Gastroesophageal sphincter (tissue), 4 donors: Measurements from ENCODE around the gene KRT34. TPM values are rescaled to one million over a fixed set of nuclear protein-coding genes. Genes with fewer than 3 reads are reported as not detected.

Source experiments
- ATAC-seq: fragments of 150-250 bp; one replicate; pipeline ENCODE4 v1.9.1; 2016; ENCODE audit warnings: mild to moderate bottlenecking, moderate library complexity
- H3K27ac ChIP-seq, 4 donors: fragments of 200-600 bp; sonication (generic) in 3 of 4; 1 replicate in 3 of 4; 2 replicates in 1 of 4; pipeline ENCODE4 v1.5.1; 2016 to 2019
- H3K27me3 ChIP-seq: fragments of 200-600 bp; sonication (generic); one replicate; pipeline ENCODE4 v1.5.1; 2019
- H3K36me3 ChIP-seq, 2 donors: fragments of 200-600 bp; sonication (generic); one replicate each; pipeline ENCODE4 v1.5.1; 2019; ENCODE audit warnings: control low read depth in 1 of 2
- H3K4me1 ChIP-seq, 3 donors: fragments of 200-600 bp; sonication (generic); 1 replicate in 2 of 3; 2 replicates in 1 of 3; pipeline ENCODE4 v1.5.1; 2016 to 2019; ENCODE audit warnings: control low read depth in 2 of 3
- H3K4me3 ChIP-seq, 2 donors: fragments of 200-600 bp; sonication (generic); one replicate each; pipeline ENCODE4 v1.5.1; 2019; ENCODE audit warnings: mild to moderate bottlenecking in 1 of 2, moderate library complexity in 1 of 2
- H3K9me3 ChIP-seq, 3 donors: fragments of 200-600 bp; sonication (generic); one replicate each; pipeline ENCODE4 v1.5.1; 2017 to 2019; ENCODE audit warnings: control low read depth in 2 of 3
- CTCF ChIP-seq, 4 experiments: fragments of 200-600 bp in 2 of 4; fragments of 450-650 bp in 2 of 4; sonication (generic) in 1 of 4; IDR thresholded peaks; one replicate each; pipeline ENCODE4 v1.5.1; 2017 to 2019; ENCODE audit warnings: antibody characterized with exemption in 4 of 4, mild to moderate bottlenecking in 2 of 4, moderate library complexity in 2 of 4
- EP300 ChIP-seq: sonication (generic); formaldehyde crosslinking; IDR thresholded peaks from one replicate; pipeline ENCODE4 v1.6.1; 2017; ENCODE audit warnings: antibody characterized with exemption, mild to moderate bottlenecking
- POLR2A ChIP-seq, 2 donors: fragments of 450-650 bp; IDR thresholded peaks; one replicate each; pipeline ENCODE4 v1.6.1; 2017; ENCODE audit warnings: antibody characterized with exemption in 2 of 2, mild to moderate bottlenecking in 2 of 2, moderate library complexity in 1 of 2
- POLR2AphosphoS5 ChIP-seq: sonication (generic); formaldehyde crosslinking; IDR thresholded peaks from one replicate; pipeline ENCODE4 v1.6.1; 2017; ENCODE audit warnings: antibody characterized with exemption
- WGBS, 2 donors: methylation state at CpG; one replicate each; pipeline ENCODE4 v1.1.5; 2018; ENCODE audit warnings: low coverage in 1 of 2; 5-methylcytosine and 5-hydroxymethylcytosine counted together
- total RNA-seq, 4 donors: library from RNA; depleted of rRNA; stranded (reverse); fragments of >200 nt; gene quantifications; one replicate each; pipeline ENCODE4 v1.1.0, GENCODE V29; 2016

The KRT34 gene
- total RNA-seq, 4 donors from 2014 or later = 0.27 TPM; not detected in 3

GRCh38 chr17:41404024-41404671, 22.0 kb upstream of the KRT34 start:
- no peaks in the 10 kb centered on the region for H3K9me3 ChIP-seq
- H3K27me3 ChIP-seq = no peaks in the 10 kb centered on the region
- no peak for ATAC-seq
- TF ChIP-seq EP300 (no peak), POLR2A (IDR thresholded peaks at IDR 0.05) (no peak), POLR2AphosphoS5 (no peak), CTCF (IDR thresholded peaks at IDR 0.05) (no peak)
- peak overlapping the region in 1 of 4 donors; percentile 71 for H3K27ac ChIP-seq
- no peak overlapping the region for H3K4me3 ChIP-seq
- no peaks in the 10 kb centered on the region for H3K36me3 ChIP-seq
- WGBS, 2 donors = 27 to 52% methylated on average over 4 to 6 of the region's 7 CpGs
- peaks cover 0 to 23% (median 3%) of the 10 kb centered on the region in 3 donors for H3K4me1 ChIP-seq

- H3K27ac ChIP-seq = peak overlapping the region in 1 of 4 donors; percentile 71
- WGBS, 2 donors = 56 to 63% methylated on average over 4 of the region's 4 CpGs
Measured at GRCh38 chr17:41403404-41404023, 21.4 kb upstream of the KRT34 start.

GRCh38 chr17:41402161-41402560, 20.1 kb upstream of the KRT34 start:
- 48 to 51% methylated on average over 3 to 5 of the region's 5 CpGs for WGBS, 2 donors
- H3K36me3 ChIP-seq = no peaks in the 10 kb centered on the region
- no peak for TF ChIP-seq POLR2A (IDR thresholded peaks at IDR 0.05)
- no peak for TF ChIP-seq EP300
- no peak for TF ChIP-seq CTCF (IDR thresholded peaks at IDR 0.05)
- no peak for TF ChIP-seq POLR2AphosphoS5
- H3K27me3 ChIP-seq = no peaks in the 10 kb centered on the region
- peaks cover 0 to 23% (median 3%) of the 10 kb centered on the region in 3 donors for H3K4me1 ChIP-seq
- no peak overlapping the region for H3K4me3 ChIP-seq
- no peaks in the 10 kb centered on the region for H3K9me3 ChIP-seq
- H3K27ac ChIP-seq = peak overlapping the region in 1 of 4 donors; percentile 71
- ATAC-seq = no peak

More at GRCh38 chr17:41403404-41404023, 21.4 kb upstream of the KRT34 start:
- Histone ChIP-seq H3K36me3 (no peaks in the 10 kb centered on the region), H3K9me3 (no peaks in the 10 kb centered on the region), H3K4me3 (no peak overlapping the region), H3K27me3 (no peaks in the 10 kb centered on the region), H3K4me1 (peaks cover 0 to 23% (median 3%) of the 10 kb centered on the region in 3 donors)
- ATAC-seq = no peak
- TF ChIP-seq POLR2AphosphoS5 (no peak), POLR2A (IDR thresholded peaks at IDR 0.05) (no peak), EP300 (no peak), CTCF (IDR thresholded peaks at IDR 0.05) (no peak)

GRCh38 chr17:41396996-41397660, 15.0 kb upstream of the KRT34 start, which contains the start of gene KRT31:
TSS of gene KRT31 (minus strand) at chr17:41397608. CDS start at chr17:41397539, 69 bp downstream.
- no peaks in the 10 kb centered on the region for H3K9me3 ChIP-seq
- no peak within 1 kb of the TSS for H3K27ac ChIP-seq
- H3K4me3 ChIP-seq = no peak within 1 kb of the TSS
- ATAC-seq = no peak
- H3K4me1 ChIP-seq = peaks cover 0 to 4% (median 0%) of the 10 kb centered on the region in 3 donors
- no peaks in the 10 kb centered on the region for H3K36me3 ChIP-seq
- no peak for TF ChIP-seq EP300
- 68% methylated on average over 5 of the region's 16 CpGs; no CpG with 5 or more reads in 1 of the 2 donors for WGBS, 2 donors
- no peaks in the 10 kb centered on the region for H3K27me3 ChIP-seq

- Histone ChIP-seq H3K36me3 (no peaks in the 10 kb centered on the region), H3K4me3 (no peak overlapping the region), H3K4me1 (no peaks in the 10 kb centered on the region), H3K27ac (no peak overlapping the region), H3K9me3 (no peaks in the 10 kb centered on the region), H3K27me3 (no peaks in the 10 kb centered on the region)
- ATAC-seq = no peak
- TF ChIP-seq CTCF (IDR thresholded peaks at IDR 0.05) = no peak
- no peak for TF ChIP-seq POLR2AphosphoS5
- TF ChIP-seq EP300 = no peak
- no peak for TF ChIP-seq POLR2A (IDR thresholded peaks at IDR 0.05)
- WGBS, 2 donors = 83 to 100% methylated on average over 2 to 7 of the region's 7 CpGs
Measured at GRCh38 chr17:41396340-41396739, 14.2 kb upstream of the KRT34 start.
